HL-60/S4 treated with retinoic acid at 250 ng/mL for 4 days and 3 days (cell line): ENCODE results near the gene ROMO1.

Experiments used
- in situ Hi-C: fragments of 300-500 bp; cut with MboI; formaldehyde crosslinking; loops from 2 replicates; pipeline ENCODE4 v1.7.0; 2022; ENCODE audit warnings: low sequenced_read_pairs

ROMO1 gene

DNA sequence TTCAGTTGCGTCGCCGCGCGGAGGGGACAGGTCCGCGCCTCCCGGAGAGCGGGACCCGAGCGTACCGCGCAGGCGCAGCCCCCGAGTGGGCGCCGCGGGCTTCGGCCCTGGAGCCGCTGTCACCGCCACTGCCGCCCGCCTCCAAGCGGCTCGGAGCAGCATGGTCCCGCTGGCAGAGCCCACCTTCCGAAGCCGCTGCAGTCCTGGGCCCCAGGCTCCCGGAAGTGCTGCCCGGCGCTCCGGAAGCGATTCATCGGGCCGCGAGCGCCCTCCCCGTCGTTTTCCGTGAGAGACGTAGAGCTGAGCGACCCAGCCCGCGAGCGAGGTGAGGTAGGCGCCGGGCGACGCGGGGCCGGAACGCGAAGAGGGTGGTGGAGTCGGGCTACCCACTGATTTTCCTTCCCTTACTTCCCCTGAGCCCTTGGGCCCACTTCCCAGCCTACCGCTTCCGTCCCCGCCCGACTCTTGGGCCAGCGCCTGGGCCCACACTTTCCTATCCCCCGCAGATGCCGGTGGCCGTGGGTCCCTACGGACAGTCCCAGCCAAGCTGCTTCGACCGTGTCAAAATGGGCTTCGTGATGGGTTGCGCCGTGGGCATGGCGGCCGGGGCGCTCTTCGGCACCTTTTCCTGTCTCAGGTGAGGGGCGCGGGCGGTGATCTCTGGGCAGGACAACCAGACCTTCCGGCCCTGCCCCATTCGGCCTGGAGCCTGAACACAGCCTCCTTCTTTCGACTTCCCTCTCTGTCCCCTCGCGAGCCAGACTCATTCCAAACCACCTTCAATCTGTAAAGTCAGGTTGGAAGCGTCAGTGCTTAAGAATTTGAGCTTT is at the start of gene ROMO1, which contains the start of gene NFS1:
Gene ROMO1, plus strand, starts transcription at position 279 of the 830 bp plus-strand sequence. Its CDS starts 228 bp downstream, at position 507.
Gene NFS1, minus strand, starts transcription at position 226 of the 830 bp plus-strand sequence. Its CDS starts 64 bp downstream, at position 162.
- in situ Hi-C loops = no loop called here

- in situ Hi-C loops = no loop called here
Observed at GRCh38 chr20:35650632-35651031, 48.6 kb upstream of the ROMO1 start.

DNA sequence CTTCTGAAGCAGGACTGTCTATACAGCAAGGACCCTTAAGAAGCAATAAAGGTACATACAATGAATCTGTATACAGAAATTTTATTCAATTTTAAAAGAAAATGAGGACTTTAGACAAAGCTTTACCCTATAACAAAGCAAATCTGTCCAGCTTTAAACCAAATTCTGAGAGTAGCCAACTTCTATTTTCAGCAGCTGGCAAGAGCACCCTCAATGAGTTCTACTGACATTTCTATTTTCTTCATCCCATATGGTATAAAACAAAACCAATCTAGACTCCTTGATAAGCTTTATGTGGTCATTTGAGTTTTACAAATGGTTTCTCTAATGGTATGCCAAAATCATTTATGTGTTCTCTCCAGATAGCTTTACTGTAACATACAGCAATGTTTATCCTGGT is 47.2 kb upstream of the ROMO1 start:
- in situ Hi-C loops = no loop called here

DNA sequence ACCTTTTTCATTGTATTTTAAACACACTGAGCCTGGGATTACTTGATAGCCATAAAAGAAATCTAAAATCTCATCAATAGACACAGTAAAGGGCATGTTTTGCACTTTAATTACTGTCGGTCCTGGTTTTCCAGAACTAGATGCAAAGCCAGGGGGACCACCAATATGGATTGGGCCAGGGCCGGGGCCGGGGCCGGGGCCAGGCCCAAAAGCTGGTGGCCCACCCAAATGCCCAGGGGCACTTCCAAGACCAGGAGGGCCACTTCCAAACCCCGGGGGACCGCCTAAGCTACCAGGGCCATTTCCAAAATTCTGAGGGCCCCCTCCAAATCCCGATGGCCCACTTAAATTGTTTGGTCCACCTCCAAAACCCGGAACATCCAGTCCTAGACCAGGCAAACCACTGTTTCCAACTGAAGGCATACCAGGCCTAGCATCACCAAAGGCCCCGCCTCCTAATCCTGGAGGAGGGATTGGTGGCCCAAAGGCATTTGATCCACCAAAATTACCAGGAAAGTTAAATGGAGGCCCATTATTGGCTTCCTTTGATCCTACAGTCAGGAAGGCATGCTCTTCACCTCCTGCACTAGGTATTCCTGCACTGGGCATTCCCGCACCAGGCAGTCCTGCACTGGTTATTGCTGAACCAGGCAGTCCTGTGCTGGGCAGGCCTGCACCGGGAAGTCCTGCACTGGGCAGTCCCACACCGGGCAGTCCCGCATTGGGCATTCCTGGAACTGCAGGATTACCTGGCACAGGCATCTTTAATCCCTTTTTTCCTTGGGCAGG is 46.4 kb upstream of the ROMO1 start:
- in situ Hi-C loops = no loop called here

DNA sequence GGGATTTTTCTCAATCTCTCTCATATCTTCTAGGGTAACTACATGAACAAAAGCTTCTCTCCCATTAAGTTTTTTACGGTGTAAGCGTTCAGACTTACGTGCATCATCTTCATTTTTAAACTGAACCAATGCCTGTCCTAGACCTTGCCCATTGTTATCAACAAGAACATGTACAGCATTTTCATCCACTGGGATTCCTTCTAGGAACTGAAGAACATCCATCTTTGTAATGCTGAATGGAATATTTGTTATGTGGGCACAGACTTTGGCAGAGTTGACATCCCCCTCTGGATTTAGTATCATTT is 45.8 kb upstream of the ROMO1 start:
- in situ Hi-C loops = no loop called here

- in situ Hi-C loops = no loop called here
Observed at GRCh38 chr20:35653893-35654292, 45.3 kb upstream of the ROMO1 start.

DNA sequence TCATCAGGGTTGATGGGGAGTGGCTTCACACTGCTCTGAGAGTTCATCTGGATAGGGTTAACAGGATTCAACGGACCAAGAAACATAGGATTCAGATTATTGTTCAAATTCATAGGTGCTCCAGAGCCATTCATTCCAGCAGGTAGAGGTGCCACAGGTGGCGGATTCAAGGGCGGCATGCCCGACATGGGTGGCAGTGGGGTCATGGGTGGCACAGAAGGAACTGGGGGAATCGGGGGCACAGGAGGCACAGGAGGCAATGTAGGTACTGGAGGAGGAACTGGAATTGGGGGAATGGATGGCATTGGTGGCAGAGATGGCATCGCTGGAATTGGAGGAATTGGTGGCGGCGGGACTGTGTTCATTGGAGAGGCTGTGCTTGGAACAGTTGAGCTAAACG is 44.8 kb upstream of the ROMO1 start:
- in situ Hi-C loops = no loop called here

DNA sequence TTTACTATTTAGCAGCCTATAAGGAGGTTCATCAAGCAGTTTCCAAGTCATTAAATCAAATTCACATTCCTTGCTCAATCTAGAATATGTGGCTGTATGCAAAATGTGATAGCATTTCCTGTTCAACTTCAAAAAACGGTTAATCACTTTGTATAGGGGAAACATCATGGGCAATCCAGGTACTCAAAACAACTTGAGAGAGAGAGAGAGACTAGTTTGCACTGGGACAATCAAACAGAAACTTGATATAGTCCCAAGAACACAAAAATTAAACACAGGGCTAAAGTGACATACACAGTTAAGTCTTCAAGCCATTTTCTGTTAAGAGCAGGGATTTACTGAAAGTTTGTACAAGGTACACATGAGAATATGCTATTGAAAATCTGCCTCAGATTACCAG is 41.9 kb upstream of the ROMO1 start:
- in situ Hi-C loops = no loop called here

DNA sequence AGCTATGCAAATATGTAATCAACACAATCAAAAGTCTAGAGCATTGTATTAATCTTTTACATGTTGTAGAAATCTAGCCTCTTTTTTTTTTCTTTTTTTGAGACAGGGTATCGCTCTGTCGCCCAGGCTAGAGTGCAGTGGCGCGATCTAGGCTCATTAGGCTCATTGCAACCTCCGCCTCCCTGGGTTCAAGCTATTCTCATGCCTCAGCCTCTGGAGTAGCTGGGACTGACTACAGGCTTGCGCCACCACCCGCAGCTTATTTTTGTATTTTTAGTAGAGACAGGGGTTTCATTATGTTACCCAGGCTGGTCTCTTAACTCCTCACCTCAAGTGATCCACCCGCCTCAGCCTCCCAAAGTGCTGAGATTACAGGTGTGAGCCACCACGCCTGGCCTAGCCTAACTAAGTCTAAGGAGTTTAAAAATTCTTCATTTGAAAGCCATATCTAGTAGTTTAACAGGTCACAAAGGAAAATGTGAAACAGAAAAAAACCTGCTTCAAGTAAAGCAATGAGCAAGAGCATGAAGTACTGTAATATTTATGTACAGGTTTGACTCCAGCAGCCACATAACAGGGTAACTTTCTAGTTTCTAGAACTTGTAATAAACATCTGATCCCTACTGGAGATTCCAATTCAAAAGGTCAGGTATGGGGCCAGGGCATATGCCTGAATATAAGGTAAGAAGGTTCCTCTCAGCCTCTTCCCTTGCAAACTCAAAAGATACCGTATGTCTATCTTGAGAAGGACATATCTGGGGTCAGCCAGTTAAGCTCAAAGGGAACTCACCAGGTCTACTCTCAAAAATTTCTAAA is 38.9 kb upstream of the ROMO1 start:
- in situ Hi-C loops = no loop called here

DNA sequence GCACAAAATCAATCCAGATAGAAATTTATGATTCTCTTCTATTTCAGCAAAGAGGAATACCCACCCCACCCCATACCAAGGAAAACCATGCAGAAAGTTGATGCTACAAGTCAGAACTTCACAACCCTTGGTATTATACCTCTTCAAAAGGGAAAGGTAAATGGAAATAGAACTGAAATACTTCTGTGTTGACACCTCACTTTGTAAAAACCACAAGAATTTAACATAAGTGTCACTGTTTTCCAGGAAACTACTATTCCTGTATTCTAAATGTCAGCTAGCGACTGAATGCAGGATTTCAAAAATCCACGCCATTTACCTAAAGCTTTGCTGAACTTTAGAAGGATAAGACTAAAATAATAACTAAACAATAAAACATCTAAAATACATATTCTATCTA is 38.2 kb upstream of the ROMO1 start:
- in situ Hi-C loops = no loop called here

DNA sequence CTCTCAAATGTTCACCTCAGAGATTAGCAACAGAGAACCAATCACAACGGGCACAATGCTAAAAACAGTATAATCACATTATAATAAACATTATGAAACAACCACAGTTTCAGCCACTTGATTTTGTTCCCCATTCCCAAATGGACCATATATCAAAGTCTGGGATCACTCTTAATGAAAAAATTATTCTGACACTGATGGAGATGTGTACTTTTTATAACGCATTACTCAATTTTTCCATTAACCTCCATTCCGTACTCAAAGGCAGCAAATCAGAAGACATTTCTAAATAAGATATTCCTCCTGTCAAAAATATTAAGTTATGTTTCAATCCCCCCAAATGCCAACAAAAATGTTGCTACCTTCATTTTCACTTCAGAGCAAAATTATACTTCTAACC is 37.3 kb upstream of the ROMO1 start:
- in situ Hi-C loops = no loop called here

DNA sequence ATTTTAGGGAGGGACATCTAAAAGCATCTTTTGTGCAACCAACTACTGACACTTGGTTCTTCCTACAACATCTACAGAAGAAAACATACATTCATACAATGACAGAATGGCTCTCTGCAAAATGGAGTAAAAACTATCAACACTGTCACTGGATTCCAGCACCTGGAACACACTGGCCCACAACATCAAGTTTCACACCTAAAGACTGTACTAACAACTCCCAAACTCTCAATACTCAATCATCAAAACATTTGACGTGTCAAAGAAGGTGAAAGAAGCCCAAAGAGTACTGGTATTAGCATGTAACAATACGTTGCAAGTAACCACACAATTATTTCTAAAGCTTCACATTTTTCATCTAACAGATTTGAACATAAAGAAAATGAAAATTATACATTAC is 36.7 kb upstream of the ROMO1 start:
- in situ Hi-C loops = no loop called here

DNA sequence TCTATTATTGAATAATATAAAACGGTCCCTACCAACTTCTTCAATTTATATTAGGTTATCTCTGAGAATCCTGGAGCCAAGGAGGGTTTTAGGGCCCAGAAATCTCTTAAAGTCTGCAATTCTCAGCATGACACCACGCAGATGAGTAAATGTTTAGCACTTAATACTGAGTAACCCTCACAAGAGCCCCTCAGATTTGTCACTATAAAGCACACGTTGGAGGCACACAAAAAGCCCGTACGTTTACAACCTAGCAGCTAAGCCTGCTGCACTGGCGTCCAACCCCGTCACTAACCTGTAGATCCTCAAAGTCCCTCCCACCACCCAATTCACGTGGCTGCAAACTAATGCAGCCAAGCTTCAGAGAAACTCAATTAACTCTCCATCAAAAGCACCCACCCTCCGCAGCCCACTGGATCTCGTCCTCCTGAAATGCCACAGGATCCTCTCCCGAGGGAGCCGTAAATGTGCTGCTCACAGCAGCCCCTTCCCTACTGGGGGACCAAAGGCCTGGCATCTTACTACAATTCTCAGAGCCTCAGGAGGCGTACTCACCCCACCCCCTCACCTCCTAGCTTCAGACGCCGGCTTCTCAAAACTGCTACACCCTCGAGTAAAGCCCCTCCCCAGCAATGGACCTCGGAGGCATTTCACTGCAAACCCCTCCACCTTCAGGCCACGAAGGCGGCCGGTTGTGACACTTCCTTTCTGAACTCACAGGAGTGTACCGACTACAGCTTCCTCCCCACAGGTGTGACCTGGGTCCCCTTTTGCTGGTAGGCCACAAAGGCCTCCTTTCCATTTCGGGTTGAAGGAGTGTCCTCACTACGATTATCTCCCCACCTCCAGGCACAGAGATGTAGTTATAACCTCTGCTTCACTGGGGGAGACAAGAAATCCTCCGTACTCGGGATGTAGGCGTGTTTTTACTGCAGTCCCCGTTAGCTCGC is 35.4 kb upstream of the ROMO1 start:
- in situ Hi-C loops = no loop called here

GRCh38 chr20:35664466-35665206 is 34.6 kb upstream of the ROMO1 start, which contains the start of the genes CPNE1 and RBM12:
Gene CPNE1, minus strand, starts transcription at chr20:35664900. Its CDS starts 31,977 bp downstream, at chr20:35632923.
Gene RBM12, minus strand, starts transcription at chr20:35664900. Its CDS starts 9,578 bp downstream, at chr20:35655322.
- in situ Hi-C loops = no loop called here

- in situ Hi-C loops = no loop called here
Observed at GRCh38 chr20:35665949-35666288, 33.3 kb upstream of the ROMO1 start.

DNA sequence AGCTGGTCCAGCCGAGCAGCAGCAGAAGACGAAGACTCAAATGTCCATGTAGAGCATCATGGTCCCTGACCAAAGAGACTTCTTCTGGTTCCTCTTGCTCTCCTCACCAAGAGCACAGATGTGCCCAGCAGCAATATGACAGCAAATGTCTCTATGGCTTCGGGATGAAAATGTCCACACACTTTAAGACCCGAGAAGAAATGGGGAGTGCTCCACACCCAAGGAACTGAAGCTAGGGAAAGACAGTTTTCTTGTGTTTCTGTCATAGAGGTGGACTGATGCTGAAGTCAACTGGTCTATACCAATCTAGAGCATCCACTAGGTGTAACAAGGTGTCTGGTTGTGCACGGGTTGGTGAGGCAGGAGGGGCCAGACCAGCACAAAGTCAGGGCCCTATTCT is 30.0 kb upstream of the ROMO1 start:
- in situ Hi-C loops = no loop called here

GRCh38 chr20:35669681-35670080 is 29.5 kb upstream of the ROMO1 start:
- in situ Hi-C loops = no loop called here

DNA sequence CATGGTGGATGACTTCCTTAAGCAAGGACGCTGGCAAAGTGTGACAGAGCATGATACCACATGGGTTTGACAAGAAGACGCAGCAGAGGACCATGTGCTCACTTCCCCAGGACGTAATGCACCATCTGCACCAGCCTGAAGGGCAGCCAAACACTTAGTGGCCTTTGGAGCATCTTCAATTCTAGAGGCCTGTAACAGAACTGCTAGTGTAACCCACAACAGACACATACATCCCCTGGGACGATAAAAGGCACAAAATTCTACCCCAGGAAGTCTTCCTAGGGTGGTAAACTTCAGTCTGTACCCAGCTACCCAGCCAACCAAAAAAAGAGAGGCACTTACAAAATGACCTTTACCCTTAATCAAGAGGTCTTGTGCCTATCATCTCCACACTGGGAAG is 25.3 kb upstream of the ROMO1 start:
- in situ Hi-C loops = no loop called here

- in situ Hi-C loops = no loop called here
Observed at GRCh38 chr20:35674921-35675320, 24.3 kb upstream of the ROMO1 start.
